NK-92 (cell line): ENCODE data around the gene BCR.

Source experiments
- DNase-seq: peaks from one replicate; lab custom pipeline; 2025; ENCODE audit not compliant: unreplicated experiment; lab: John Stamatoyannopoulos, UW

The BCR gene

DNA sequence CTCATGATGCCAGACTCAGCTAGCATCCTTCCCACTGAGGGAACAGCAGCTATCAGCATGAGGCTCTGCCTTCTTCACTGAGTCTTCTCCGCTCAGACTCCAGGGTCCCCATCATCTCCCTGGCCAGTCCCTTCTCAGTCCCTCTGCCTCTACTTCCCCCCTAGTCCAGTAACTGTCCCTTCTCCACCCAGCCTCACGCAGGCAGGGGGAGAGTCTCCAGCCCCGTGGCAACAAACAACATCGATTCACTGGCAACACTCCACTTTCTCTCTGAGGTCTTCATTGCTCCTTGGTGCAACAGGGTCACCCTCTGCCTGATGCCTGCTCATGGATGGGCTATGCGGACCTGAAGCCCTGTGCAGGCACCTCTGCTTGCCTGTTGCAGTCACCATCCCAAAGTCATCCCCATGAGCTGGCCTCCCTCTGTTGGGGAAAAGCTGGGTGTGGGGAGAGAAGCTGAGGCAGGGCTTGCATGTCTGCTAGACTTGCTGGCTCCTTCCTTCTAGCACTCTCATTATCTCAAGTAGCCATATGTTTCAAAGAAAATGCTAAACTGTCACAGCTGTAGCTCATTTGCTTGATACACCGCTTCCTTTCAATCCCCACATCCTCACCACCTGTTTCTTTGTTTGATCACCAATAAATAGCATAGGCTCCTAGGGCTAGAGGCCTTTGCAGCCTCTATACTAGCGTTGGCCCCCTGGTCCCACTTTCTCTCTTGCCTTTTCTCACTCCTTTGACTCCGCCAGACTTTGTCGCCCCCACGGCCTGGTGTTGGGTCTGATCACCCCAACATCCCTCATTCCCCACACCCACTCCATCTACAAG, 4.3 kb upstream of the BCR start:
- no peak for DNase-seq

DNA sequence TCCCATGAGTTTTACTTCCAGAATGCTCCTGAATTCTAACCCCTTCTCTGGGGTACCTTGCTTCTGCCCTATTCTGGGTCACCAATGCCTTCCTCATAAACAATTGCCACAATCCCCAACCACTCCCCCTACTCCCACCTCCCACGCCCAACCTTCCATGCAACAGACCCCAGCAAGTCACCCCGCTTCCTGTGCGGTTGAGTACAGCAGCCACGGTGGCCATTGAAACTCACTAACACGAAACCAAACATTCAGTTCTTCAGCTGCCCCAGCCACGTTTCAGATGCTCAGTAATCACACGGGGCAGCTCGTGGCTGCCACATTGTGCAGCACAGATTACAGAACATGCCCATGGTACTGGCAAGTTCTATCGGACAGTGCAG, 3.7 kb upstream of the BCR start:
- DNase-seq, result no peak

DNA sequence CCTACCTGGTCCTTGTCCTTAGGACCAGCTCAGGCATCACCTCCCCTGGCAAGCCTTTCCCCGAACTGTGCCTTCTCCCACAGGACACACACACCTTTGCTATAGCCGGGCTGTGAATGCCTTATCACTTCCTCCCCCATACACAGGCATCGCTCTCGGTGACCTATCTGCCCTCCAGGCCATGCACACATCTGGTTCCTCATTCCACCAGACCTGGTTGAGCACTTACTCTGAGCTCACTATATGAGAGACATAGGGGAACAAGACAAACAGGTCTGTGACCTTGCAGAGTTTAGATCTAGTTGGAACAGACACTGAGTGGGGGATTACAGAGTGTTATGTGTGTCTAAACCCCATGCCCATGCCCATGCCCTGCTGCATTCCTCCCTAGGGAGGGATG, 3.1 kb upstream of the BCR start:
- no peak for DNase-seq

DNA sequence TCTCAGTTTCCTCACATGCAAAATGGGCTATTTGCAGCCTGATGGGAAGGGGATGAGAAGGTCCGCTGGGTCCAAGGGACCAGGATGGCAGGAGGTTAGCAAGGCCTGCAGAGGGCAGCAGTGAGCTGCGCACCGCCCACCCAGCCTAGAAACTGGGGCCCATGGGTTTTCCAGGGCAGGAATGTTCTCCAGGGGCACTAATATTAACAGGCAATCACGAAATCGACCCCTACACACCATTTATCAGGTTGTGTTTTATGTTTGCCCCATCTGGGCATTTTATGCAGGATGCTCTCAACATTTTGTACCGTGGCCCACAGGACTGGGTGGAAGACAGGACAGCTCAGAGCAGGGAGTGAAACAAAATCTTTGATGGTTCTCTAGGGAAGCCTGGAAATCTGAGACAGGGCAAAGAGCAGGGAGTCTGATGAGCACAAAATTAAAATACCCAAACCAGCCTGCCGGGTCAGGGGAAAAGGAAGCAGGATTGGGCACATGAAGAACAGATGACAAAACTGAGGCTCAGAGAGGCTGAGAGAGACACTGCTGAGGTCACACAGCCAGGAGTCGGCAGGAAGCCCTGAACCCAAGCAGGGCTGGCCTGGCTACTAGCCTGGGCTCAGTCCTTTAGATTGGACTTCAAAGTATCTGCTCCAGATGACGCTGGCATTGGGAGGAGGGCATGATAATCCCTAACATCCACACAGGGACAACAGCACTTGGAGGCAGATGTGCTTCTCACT, 1.6 kb upstream of the BCR start:
- no peak for DNase-seq

DNA sequence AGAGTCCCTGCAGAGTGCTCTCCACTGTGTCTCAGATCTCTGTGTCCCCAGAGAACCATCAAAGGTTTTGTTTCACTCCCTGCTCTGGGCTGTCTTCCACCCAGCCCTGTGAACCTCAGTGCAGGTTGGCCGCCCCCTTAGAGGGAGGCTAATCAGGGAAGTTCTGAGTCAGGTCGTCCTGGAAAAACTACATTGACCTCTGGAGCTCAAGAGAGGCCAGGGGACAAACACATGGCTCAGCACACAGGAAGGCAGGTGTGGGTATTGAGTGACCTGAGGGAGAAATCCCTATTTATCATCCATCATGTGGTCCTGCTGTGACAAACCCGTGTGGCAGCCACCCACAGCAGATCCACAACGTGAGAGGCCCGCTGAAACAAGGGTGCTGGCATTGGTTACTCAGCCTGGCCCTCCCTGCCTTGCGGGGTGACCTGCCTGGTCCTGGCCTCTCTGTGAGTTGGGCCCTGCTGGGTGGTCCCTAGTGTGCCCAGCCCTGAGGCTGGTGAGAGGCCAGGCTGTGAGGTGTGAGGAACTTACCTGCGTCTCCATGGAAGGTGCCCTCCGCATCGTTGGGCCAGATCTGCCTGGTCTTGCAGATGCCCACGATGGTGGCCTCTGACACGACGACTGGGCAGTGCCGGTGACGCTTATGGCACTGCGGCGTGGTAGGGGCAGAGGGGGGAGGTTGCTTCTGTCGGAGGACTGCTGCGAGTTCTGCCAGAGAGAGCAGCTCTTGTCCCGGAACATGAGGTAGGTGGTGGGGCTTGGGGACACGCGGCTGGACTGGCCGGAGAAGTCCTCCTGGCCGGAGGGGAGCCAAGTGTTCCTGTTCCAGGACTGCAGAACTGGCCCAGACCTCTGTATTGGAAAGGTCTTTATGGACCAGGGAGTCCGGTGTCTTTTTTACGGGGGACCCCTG, 669 bp upstream of the BCR start:
- DNase-seq, result no peak

DNA sequence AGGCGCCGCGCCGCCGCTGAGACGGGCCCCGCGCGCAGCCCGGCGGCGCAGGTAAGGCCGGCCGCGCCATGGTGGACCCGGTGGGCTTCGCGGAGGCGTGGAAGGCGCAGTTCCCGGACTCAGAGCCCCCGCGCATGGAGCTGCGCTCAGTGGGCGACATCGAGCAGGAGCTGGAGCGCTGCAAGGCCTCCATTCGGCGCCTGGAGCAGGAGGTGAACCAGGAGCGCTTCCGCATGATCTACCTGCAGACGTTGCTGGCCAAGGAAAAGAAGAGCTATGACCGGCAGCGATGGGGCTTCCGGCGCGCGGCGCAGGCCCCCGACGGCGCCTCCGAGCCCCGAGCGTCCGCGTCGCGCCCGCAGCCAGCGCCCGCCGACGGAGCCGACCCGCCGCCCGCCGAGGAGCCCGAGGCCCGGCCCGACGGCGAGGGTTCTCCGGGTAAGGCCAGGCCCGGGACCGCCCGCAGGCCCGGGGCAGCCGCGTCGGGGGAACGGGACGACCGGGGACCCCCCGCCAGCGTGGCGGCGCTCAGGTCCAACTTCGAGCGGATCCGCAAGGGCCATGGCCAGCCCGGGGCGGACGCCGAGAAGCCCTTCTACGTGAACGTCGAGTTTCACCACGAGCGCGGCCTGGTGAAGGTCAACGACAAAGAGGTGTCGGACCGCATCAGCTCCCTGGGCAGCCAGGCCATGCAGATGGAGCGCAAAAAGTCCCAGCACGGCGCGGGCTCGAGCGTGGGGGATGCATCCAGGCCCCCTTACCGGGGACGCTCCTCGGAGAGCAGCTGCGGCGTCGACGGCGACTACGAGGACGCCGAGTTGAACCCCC, 798 bp downstream of the BCR start:
- no peak for DNase-seq

DNA sequence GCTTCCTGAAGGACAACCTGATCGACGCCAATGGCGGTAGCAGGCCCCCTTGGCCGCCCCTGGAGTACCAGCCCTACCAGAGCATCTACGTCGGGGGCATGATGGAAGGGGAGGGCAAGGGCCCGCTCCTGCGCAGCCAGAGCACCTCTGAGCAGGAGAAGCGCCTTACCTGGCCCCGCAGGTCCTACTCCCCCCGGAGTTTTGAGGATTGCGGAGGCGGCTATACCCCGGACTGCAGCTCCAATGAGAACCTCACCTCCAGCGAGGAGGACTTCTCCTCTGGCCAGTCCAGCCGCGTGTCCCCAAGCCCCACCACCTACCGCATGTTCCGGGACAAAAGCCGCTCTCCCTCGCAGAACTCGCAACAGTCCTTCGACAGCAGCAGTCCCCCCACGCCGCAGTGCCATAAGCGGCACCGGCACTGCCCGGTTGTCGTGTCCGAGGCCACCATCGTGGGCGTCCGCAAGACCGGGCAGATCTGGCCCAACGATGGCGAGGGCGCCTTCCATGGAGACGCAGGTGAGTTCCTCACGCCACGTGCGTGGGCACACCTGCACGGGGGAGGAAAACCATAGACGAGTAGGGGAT, 1.5 kb downstream of the BCR start:
- DNase-seq, result no peak

DNA sequence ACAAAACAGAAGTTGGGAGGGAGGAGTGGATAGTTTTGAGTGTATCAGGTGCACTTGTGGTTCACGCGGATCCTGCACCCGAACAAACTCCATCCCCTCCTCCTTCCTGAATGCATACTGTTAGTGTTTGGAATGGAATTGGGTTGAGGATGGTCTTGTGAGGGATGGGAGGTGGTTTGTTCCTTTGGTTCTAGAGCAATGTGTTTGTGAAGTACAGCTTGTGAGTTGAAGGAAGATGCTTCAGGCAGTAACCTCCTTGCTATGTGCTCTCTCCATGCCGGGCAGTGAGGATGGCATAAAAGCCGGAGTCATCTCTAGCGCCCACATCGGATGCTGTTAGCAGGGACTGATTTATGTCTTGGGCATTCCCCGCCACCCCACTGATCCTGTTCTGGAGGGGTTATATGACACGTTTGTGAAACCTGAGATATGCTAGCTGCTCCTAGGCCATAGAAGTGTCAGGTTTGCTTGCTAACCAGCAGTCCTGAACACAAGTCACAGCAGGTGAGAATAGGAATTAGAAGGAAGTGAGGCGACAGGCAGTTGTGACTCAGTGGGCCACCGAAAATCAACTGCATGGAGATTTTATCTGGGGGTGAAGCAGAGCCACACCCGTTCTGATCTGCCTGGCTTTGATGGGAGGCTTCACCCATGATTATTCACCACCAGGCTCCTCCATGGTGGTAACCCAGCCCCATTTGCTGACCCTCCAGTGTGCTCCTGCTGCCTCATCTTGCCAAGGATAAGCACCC, 2.2 kb downstream of the BCR start:
- no peak for DNase-seq

DNA sequence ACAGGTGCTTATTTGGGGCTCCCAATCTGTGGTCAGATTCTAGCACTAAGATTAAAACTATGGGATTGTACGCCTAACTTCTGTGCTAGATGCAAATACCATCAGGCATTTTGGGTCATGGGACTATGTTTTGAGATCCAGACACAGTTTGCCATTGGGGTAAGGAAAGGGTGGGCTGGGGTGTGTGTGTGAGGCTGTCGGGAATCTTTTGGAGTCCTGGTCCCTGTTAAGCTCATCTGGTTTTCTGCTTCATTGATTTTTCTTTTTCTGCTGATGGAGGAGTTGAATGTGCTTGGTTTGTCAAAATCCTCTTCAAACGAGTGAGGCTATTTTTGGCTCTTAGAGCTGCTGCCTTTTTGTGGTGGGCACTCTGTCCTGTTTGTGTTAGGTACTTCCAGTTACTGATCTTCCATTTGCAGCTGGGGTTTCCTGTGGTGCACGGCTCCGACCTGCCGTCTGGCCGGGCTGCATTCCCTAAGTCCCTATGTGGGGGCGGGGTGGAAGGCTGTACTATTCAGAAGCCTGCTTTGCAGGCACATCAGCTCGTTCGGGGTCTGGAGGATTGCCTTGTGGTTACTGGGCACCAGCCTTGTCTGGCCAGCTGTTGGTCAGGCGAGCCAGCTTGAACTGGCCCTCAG, 2.9 kb downstream of the BCR start:
- DNase-seq, result no peak

DNA sequence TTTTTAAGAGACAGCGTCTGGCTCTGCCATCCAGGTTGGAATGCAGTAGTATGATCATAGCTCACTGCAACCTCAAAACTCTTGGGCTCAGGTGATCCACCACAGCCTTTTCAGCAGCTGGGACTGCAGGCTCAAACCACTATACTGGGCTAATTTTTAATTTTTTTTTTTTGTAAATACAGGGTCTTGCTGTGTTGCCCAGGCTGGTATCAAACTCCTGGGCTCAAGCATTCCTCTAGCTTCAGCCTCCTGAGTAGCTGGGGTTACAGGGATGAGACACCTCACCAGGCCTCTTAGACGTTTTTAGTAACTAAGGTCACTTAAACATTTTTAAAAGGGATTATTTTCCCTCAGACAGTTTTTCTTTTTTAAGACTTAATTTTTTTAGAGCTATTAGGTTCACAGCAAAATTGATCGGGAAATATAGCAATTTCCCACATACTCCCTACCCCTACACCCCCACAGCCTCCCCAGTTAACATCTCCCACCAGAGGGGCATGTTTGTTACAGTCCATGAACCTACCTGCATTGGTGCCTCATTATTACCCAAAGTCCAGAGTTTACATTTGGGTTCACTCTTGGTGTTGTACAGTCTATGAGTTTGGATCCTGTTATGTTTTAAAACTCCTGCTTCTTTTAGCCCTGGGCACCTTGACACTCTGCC, 3.9 kb downstream of the BCR start:
- DNase-seq, result no peak

DNA sequence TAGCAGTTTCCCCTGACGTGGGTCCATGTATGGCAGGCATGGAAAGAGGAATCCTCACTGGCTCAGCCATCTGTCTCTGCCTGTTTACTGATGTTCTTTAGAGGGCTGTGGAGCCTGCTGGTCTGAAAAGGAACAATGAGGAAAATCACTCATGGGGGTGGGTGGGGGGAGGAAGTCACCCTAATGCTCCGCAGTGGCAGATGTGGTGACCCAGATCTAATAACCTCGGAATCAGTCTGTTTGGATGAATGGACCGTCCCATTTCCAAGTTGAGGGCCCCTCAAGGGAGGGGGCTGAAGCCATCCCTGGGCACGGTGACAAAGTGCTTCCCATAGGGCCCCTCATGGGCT, 4.4 kb downstream of the BCR start:
- no peak for DNase-seq

DNA sequence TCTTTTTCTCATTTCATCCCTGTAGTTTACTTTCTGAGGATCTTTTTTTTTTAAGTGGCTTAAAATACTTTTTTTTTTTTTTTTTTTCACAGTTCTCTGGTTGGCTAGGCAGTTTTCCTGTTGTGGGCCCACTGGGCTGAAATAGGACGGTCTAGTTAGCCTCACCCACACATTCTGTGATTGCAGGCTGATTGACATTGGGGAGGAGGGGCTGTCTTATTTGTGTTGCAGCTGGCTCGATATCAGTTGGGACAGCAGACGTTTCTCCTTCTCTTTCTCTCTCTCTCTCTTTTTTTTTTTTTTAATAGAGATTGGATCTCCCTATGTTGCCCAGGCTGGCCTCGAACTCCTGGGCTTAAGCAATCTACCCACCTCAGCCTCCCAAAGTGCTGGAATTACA, 6.9 kb downstream of the BCR start:
- no peak for DNase-seq

DNA sequence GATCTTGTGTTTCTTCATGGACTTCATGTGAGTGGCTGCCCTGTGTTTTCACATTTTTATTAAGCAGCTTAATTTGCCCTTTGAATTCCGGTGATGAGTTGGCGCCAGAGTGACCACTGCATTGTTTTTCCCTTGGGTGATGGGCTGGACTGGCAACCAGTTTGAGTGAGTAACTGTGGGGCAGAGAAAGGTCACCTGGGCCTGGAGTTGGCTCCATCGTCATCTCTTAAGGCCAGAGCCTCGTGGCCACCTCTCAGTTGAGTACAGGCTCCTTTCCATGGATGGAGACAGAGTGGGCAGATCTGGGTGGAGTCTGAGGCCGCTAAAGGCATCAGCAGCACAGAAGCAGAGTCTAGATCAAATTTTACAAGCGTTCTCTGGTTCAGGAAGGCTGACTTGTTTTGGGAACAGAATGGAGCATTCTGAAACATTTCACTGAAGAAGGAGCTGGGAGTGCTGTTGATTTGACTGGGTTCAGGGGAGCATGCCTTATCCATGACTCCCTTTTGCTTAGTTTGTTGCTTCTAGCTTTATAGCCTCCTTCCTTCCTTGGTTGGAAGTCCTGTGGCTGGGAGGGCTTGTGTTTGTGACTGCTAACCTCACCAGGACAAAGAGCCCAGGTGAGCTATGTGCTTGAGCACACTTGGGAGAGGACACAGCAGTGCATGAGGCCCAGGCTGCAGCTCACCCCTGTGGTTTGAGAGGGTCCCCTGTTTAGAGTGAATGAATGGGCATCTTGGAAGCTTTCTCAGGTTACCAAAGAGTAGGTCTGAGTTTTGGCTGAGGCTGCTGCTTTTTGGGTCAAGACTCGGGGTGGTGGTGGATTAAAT, 7.8 kb downstream of the BCR start:
- no peak for DNase-seq

DNA sequence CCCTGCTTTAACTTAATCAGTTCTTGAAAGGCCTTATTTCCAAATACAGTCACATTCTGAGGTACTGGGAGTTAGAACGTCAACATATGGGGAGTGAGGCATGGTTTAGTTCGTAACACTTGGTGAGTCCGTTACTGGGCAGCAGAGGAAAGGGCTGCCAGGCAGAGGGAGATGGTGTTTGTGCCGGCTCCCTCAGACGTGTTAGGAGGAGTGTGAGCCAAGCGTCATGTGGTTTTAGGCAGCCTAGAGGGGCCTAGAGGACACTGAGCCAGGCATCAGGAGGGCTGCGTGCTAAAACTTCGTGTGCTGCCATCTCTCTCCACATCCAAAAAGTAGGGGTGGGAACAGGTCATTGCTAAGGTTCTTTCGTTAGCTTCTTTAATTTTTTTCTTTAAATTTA, 10.2 kb downstream of the BCR start:
- DNase-seq, result no peak

DNA sequence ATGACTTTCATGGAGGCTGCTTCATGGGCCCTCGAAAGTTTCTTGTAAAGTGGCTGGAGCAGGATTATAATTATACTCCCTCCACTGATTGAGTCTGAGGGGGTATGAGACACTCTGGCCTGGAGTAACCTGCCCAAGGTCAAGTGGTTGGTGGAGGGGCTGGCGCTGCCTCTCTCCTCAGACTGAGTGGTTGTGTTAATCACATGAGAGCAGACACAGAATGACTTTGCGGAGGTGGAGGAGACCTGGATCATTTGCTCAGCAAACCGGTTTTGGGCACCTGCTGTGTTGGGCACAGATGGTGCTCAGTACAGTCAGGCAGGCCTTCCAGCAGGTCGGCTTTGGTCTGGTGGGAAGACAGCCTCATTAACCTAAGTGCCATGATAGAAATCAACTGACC, 11.8 kb downstream of the BCR start:
- DNase-seq, result no peak

DNA sequence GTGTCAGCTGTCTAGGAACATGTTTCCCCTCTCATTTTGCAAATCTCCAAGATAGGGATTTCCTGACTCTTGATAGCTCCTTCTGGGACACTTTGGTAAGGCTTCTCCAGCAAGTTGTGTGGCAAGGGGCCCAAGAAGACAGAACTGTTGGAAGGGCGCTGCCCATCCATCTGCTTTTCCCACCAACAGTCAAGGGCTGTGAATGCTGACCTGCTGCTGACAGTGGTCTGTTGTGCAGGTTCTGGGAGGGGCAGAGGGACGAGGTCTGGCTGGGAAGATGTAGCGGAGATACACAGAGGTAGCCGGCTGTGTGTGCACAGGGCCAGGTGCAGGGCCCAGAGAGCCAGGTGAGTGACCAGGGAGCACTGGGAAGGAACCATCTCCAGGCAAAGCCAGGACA, 12.2 kb downstream of the BCR start:
- DNase-seq, result no peak

DNA sequence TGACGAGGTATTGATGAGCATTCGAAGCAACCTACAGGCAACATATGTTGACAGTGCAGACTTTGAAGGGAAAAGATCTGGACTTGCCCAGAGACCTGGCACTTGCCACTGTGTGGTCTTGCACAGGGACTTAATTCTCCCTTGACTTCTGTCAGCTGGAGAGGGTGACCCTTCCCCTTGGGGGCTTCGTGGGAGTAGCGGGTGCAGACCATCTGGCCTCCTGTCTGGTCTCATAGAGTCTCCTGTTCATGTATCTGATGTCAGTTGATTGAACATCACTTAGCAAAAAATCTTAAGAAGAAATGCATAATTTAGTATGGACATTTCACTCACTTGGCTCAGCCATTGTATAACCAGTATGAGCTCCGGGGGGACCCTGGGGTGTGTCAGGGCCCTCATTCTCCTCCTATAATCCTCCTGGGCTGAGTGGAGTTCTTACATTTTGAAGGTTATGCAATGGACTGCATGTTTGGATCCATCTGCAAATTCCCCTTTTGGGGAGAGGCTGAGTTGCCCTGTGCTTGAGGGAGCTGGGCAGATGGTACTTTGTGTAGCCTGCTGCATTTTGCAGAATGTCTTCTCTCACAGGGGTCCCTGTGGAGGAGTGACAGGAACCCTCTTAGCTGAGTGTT, 13.0 kb downstream of the BCR start:
- DNase-seq, result no peak
